OCI-LY3 (cell line): ENCODE data around the gene CDKN2D.

Experiments used
- CTCF ChIP-seq: fragments of 200-600, 300-600 bp; sonication (generic); IDR thresholded peaks from 2 replicates; pipeline ENCODE4 v1.5.1; 2014; ENCODE audit warnings: antibody characterized with exemption, low read length, low read depth
- EZH2phosphoT487 ChIP-seq: fragments of 200-600 bp; shearing (Covaris generic); IDR thresholded peaks from 2 replicates; pipeline ENCODE4 v1.6.1; 2018; ENCODE audit warnings: antibody characterized with exemption, mixed run types, low read depth

DNA sequence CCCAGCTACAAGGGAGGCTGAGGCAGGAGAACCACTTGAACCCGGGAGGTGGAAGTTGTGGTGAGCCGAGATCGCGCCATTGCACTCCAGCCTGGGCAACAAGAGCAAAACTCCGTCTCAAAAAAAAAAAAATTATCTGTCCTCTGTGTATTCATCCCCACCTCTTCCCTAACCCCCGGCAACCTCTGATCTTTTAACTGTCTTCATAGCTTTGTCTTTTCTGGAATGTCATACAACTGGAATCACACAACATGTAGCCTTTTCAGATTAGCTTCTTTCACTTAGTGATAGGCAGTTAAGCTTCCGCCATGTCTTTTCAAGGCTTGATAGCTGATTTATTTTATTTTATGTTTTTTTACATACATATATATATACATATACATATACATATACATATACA lies 43.1 kb downstream of the CDKN2D start:
- TF ChIP-seq CTCF: no peak
- TF ChIP-seq EZH2phosphoT487: no peak
